IMR-90 (cell line): Measurements from ENCODE around the gene MAST3.

ENCODE experiments used
- BHLHE40 ChIP-seq: fragments of 150-350 bp; IDR thresholded peaks from 2 replicates; pipeline ENCODE4 v1.6.1; 2016; ENCODE audit warnings: mild to moderate bottlenecking, low read depth, low read length
- CTCF ChIP-seq: conservative IDR thresholded peaks from 2 replicates; pipeline ENCODE4 v1.5.1; 2012; ENCODE audit warnings: mild to moderate bottlenecking, low read depth, low read length, improper control_type of control experiment
- MAFK ChIP-seq: IDR thresholded peaks from 2 replicates; pipeline ENCODE4 v1.6.1; 2012; ENCODE audit warnings: low read depth, low read length, improper control_type of control experiment
- MAZ ChIP-seq: IDR thresholded peaks from 2 replicates; pipeline ENCODE4 v1.6.1; 2012; ENCODE audit warnings: low read depth, mild to moderate bottlenecking, low read length, improper control_type of control experiment, moderate library complexity, borderline replicate concordance
- POLR2A ChIP-seq: IDR thresholded peaks from 2 replicates; pipeline ENCODE4 v1.6.1; 2012; ENCODE audit warnings: mild to moderate bottlenecking, low read depth, low read length
- RAD21 ChIP-seq: IDR thresholded peaks from 2 replicates; pipeline ENCODE4 v1.6.1; 2012; ENCODE audit warnings: low read length, improper control_type of control experiment

- TF ChIP-seq POLR2A (no peak), RAD21 (no peak), CTCF (no peak), BHLHE40 (no peak), MAZ (no peak), MAFK (no peak)
These were observed 2.0 kb downstream of the MAST3 start for GRCh38 chr19:18099623-18099995.
